Peyer's patch (tissue), 4 donors: Measurements from ENCODE around the gene CTCF.
A peak's percentile ranks its signal among the peaks of the same experiment; 100 is the strongest.

Source experiments
- POLR2A ChIP-seq, 2 donors: fragments of 450-650 bp; IDR thresholded peaks; one replicate each; pipeline ENCODE4 v1.5.1; 2017; ENCODE audit warnings: antibody characterized with exemption in 2 of 2, mild to moderate bottlenecking in 2 of 2, moderate library complexity in 2 of 2
- TF ChIP-seq, protein P1 (sequence below), 6 experiments: fragments of 450-650 bp in 4 of 6; fragments of 200-600 bp in 2 of 6; sonication (generic) in 1 of 6; IDR thresholded peaks; one replicate each; pipeline ENCODE4 v1.5.1; 2017 to 2019; ENCODE audit warnings: antibody characterized with exemption in 6 of 6, mild to moderate bottlenecking in 3 of 6, moderate library complexity in 1 of 6

DNA sequence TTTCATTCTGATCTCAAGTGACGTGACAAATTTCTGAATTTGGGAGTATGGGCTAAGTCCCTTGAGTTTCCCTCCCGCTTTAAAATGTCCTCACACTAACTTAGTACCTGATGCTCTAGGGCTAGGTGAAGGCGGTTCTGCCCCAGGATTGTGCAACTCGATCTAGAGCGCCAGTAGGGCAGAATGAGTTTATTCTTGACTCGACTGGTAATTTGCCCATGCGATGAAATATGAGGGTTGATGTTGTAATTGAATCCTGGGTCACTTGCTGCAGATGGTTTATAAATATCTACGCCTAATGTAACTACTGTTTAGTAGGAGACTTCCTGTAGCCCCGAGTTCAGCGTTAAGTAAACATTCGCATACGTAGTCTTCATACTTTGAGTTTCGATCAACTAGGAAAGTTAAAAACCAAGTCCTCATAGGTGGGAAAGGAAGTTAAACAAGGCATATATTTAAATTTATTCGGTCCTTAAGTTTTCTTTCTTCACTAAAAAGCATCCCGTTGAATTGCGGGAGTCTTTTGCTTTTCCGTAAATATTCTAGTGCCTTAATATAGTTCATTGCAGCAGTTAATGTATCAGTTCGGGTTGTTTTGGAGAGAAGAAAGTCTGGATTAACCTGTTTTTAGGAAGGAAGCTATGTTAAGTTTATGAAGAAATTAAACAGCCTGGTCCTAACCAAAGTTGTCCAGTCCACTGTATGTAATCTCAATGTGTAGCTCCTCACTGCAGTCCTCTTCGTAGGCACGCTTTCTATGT, 1.6 kb downstream of the CTCF start:
- TF ChIP-seq POLR2A (IDR thresholded peaks at IDR 0.05): peak; percentile 14 to 35
- TF ChIP-seq, protein P1, sequence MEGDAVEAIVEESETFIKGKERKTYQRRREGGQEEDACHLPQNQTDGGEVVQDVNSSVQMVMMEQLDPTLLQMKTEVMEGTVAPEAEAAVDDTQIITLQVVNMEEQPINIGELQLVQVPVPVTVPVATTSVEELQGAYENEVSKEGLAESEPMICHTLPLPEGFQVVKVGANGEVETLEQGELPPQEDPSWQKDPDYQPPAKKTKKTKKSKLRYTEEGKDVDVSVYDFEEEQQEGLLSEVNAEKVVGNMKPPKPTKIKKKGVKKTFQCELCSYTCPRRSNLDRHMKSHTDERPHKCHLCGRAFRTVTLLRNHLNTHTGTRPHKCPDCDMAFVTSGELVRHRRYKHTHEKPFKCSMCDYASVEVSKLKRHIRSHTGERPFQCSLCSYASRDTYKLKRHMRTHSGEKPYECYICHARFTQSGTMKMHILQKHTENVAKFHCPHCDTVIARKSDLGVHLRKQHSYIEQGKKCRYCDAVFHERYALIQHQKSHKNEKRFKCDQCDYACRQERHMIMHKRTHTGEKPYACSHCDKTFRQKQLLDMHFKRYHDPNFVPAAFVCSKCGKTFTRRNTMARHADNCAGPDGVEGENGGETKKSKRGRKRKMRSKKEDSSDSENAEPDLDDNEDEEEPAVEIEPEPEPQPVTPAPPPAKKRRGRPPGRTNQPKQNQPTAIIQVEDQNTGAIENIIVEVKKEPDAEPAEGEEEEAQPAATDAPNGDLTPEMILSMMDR (IDR thresholded peaks at IDR 0.05): no peak
